ENCODE data around the gene CAPS.

CAPS gene

GRCh38 chr19:5904352-5905113 is 9.5 kb upstream of the CAPS start, which contains the start of gene VMAC:
TSS of gene VMAC (plus strand) at chr19:5904872. CDS start at chr19:5904891, 19 bp downstream.
- Histone ChIP-seq H3K4me3 (ENCODE audit: low read length) (peak within 1 kb of the TSS; percentile 100), H3K27me3 (replicated peaks; ENCODE audit: control insufficient read depth, insufficient read depth, low read length) (no peaks in the 10 kb centered on the region), H3K9ac (ENCODE audit: low read length) (peak within 1 kb of the TSS; percentile 100), H3K4me1 (ENCODE audit: control insufficient read depth, insufficient read depth, low read length) (peaks cover 24% of the 10 kb centered on the region), H3K9me3 (ENCODE audit: control insufficient read depth, low read length) (no peaks in the 10 kb centered on the region), H3K36me3 (ENCODE audit: control insufficient read depth, insufficient read depth, low read length, severe bottlenecking) (peaks cover 15% of the 10 kb centered on the region)
- DNase-seq (ENCODE audit: low read depth), result peak; percentile 100

- Histone ChIP-seq H3K4me1 (ENCODE audit: control insufficient read depth, insufficient read depth, low read length) (peaks cover 24% of the 10 kb centered on the region), H3K27me3 (replicated peaks; ENCODE audit: control insufficient read depth, insufficient read depth, low read length) (no peaks in the 10 kb centered on the region), H3K9ac (ENCODE audit: low read length) (peak overlapping the region; percentile 94), H3K4me3 (ENCODE audit: low read length) (peak overlapping the region; percentile 96), H3K36me3 (ENCODE audit: control insufficient read depth, insufficient read depth, low read length, severe bottlenecking) (peaks cover 16% of the 10 kb centered on the region), H3K9me3 (ENCODE audit: control insufficient read depth, low read length) (no peaks in the 10 kb centered on the region)
- no peak for DNase-seq (ENCODE audit: low read depth)
Measured at GRCh38 chr19:5905114-5905778, 8.8 kb upstream of the CAPS start.

- Histone ChIP-seq H3K27me3 (replicated peaks; ENCODE audit: control insufficient read depth, insufficient read depth, low read length) (no peaks in the 10 kb centered on the region), H3K36me3 (ENCODE audit: control insufficient read depth, insufficient read depth, low read length, severe bottlenecking) (peaks cover 14% of the 10 kb centered on the region), H3K4me3 (ENCODE audit: low read length) (no peak overlapping the region), H3K9ac (ENCODE audit: low read length) (no peak overlapping the region), H3K4me1 (ENCODE audit: control insufficient read depth, insufficient read depth, low read length) (peaks cover 21% of the 10 kb centered on the region), H3K9me3 (ENCODE audit: control insufficient read depth, low read length) (no peaks in the 10 kb centered on the region)
- no peak for DNase-seq (ENCODE audit: low read depth)
Measured at GRCh38 chr19:5907241-5907640, 6.8 kb upstream of the CAPS start.

GRCh38 chr19:5908773-5909442 is 5.1 kb upstream of the CAPS start:
- Histone ChIP-seq H3K36me3 (ENCODE audit: control insufficient read depth, insufficient read depth, low read length, severe bottlenecking) (peaks cover 14% of the 10 kb centered on the region), H3K4me1 (ENCODE audit: control insufficient read depth, insufficient read depth, low read length) (peaks cover 17% of the 10 kb centered on the region), H3K27me3 (replicated peaks; ENCODE audit: control insufficient read depth, insufficient read depth, low read length) (no peaks in the 10 kb centered on the region), H3K4me3 (ENCODE audit: low read length) (no peak overlapping the region), H3K9me3 (ENCODE audit: control insufficient read depth, low read length) (no peaks in the 10 kb centered on the region), H3K9ac (ENCODE audit: low read length) (no peak overlapping the region)
- DNase-seq (ENCODE audit: low read depth), result no peak

- no peak for DNase-seq (ENCODE audit: low read depth)
- no peak overlapping the region for H3K4me3 ChIP-seq (ENCODE audit: low read length)
- no peaks in the 10 kb centered on the region for H3K27me3 ChIP-seq (replicated peaks; ENCODE audit: control insufficient read depth, insufficient read depth, low read length)
- peaks cover 14% of the 10 kb centered on the region for H3K36me3 ChIP-seq (ENCODE audit: control insufficient read depth, insufficient read depth, low read length, severe bottlenecking)
- no peak overlapping the region for H3K9ac ChIP-seq (ENCODE audit: low read length)
- no peaks in the 10 kb centered on the region for H3K9me3 ChIP-seq (ENCODE audit: control insufficient read depth, low read length)
- H3K4me1 ChIP-seq (ENCODE audit: control insufficient read depth, insufficient read depth, low read length), result peaks cover 21% of the 10 kb centered on the region
Measured at GRCh38 chr19:5910638-5910907, 3.5 kb upstream of the CAPS start.

- peaks cover 16% of the 10 kb centered on the region for H3K36me3 ChIP-seq (ENCODE audit: control insufficient read depth, insufficient read depth, low read length, severe bottlenecking)
- H3K9ac ChIP-seq (ENCODE audit: low read length), result no peak overlapping the region
- peak; percentile 23 for DNase-seq (ENCODE audit: low read depth)
- H3K9me3 ChIP-seq (ENCODE audit: control insufficient read depth, low read length), result no peaks in the 10 kb centered on the region
- no peaks in the 10 kb centered on the region for H3K27me3 ChIP-seq (replicated peaks; ENCODE audit: control insufficient read depth, insufficient read depth, low read length)
- H3K4me3 ChIP-seq (ENCODE audit: low read length), result no peak overlapping the region
- peaks cover 24% of the 10 kb centered on the region for H3K4me1 ChIP-seq (ENCODE audit: control insufficient read depth, insufficient read depth, low read length)
Measured at GRCh38 chr19:5911366-5911765, 2.7 kb upstream of the CAPS start.

GRCh38 chr19:5914358-5914774 is 312 bp downstream of the CAPS start:
- Histone ChIP-seq H3K4me3 (ENCODE audit: low read length) (no peak overlapping the region), H3K9me3 (ENCODE audit: control insufficient read depth, low read length) (no peaks in the 10 kb centered on the region), H3K9ac (ENCODE audit: low read length) (peak overlapping the region; percentile 21), H3K36me3 (ENCODE audit: control insufficient read depth, insufficient read depth, low read length, severe bottlenecking) (peaks cover 37% of the 10 kb centered on the region), H3K27me3 (replicated peaks; ENCODE audit: control insufficient read depth, insufficient read depth, low read length) (no peaks in the 10 kb centered on the region), H3K4me1 (ENCODE audit: control insufficient read depth, insufficient read depth, low read length) (peaks cover 27% of the 10 kb centered on the region)
- no peak for DNase-seq (ENCODE audit: low read depth)

GRCh38 chr19:5914946-5915781 is 1.1 kb downstream of the CAPS start:
- H3K9ac ChIP-seq (ENCODE audit: low read length), result no peak overlapping the region
- no peaks in the 10 kb centered on the region for H3K9me3 ChIP-seq (ENCODE audit: control insufficient read depth, low read length)
- peaks cover 37% of the 10 kb centered on the region for H3K36me3 ChIP-seq (ENCODE audit: control insufficient read depth, insufficient read depth, low read length, severe bottlenecking)
- no peak for DNase-seq (ENCODE audit: low read depth)
- H3K27me3 ChIP-seq (replicated peaks; ENCODE audit: control insufficient read depth, insufficient read depth, low read length), result no peaks in the 10 kb centered on the region
- no peak overlapping the region for H3K4me3 ChIP-seq (ENCODE audit: low read length)
- H3K4me1 ChIP-seq (ENCODE audit: control insufficient read depth, insufficient read depth, low read length), result peaks cover 27% of the 10 kb centered on the region

- Histone ChIP-seq H3K9ac (ENCODE audit: low read length) (no peak overlapping the region), H3K4me3 (ENCODE audit: low read length) (no peak overlapping the region), H3K36me3 (ENCODE audit: control insufficient read depth, insufficient read depth, low read length, severe bottlenecking) (peaks cover 42% of the 10 kb centered on the region)
Measured at GRCh38 chr19:5915782-5916165, 1.7 kb downstream of the CAPS start.

GRCh38 chr19:5916181-5916708 is 2.2 kb downstream of the CAPS start:
- no peaks in the 10 kb centered on the region for H3K27me3 ChIP-seq (replicated peaks; ENCODE audit: control insufficient read depth, insufficient read depth, low read length)
- H3K4me3 ChIP-seq (ENCODE audit: low read length), result no peak overlapping the region
- H3K9ac ChIP-seq (ENCODE audit: low read length), result no peak overlapping the region
- H3K4me1 ChIP-seq (ENCODE audit: control insufficient read depth, insufficient read depth, low read length), result peaks cover 24% of the 10 kb centered on the region
- no peaks in the 10 kb centered on the region for H3K9me3 ChIP-seq (ENCODE audit: control insufficient read depth, low read length)
- peaks cover 45% of the 10 kb centered on the region for H3K36me3 ChIP-seq (ENCODE audit: control insufficient read depth, insufficient read depth, low read length, severe bottlenecking)
- DNase-seq (ENCODE audit: low read depth), result no peak

More at GRCh38 chr19:5915782-5916165, 1.7 kb downstream of the CAPS start:
- Histone ChIP-seq H3K27me3 (replicated peaks; ENCODE audit: control insufficient read depth, insufficient read depth, low read length) (no peaks in the 10 kb centered on the region), H3K4me1 (ENCODE audit: control insufficient read depth, insufficient read depth, low read length) (peaks cover 27% of the 10 kb centered on the region), H3K9me3 (ENCODE audit: control insufficient read depth, low read length) (no peaks in the 10 kb centered on the region)
- DNase-seq (ENCODE audit: low read depth), result no peak
